Hippocampal formation (tissue), 2 donors: ENCODE measurements around the gene CARNS1.
A peak's percentile ranks its signal among the peaks of the same experiment; 100 is the strongest.

Experiments used
- DNase-seq, 2 donors: peaks; one replicate each; lab custom pipeline; 2025; lab: John Stamatoyannopoulos, UW

The CARNS1 gene

DNA sequence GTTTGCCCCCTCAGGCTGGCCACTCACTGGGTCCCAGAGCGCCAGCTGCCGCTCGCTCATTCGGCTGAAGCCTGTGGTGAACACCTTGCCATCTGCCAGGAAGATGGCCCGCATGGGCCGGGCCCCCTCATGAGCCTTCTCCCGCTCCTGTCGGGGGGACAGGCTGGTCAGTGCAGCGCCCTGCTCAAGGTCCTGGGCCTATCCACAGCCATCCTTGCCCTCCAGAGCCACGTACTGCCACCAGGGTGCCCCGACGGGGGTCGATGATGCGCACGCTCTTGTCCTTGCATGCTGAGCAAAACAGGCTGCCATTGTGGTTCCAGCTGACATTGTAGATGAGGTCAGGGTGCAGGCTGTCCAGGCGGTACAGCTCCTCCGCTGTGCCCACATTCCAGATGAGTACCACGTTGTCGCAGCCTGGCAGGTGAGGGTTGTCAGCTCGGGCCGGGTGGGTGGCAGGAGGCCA is 25.7 kb downstream of the CARNS1 start:
- no peak for DNase-seq

DNA sequence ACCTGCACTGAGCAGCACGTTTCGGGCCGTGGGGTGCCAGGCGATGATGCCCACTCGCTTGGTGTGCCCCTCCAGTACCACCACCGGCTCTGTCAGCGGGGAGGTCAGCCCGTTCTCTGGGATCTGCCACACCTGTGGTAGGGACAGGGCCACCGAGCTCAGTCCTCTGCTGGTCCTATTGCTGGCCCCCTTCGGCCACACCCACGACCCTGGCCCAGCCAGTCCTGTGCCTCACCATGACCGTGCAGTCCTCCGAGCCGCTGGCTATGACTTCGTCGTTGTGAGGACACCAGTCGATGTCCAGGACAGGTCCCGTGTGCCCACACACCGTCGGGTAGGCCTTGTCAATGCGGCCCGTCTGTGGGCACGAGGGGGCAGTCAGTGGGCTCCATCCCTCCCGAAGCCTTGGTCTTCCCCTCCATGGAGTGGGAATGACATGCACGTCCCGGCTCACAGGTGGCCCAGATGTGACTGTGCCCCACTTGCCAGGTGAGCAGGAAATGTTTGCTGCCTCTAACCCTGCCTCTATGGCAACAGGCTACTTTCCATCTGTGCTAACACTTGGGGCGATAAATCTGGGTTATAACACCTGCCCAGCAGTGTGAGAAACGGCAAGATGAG is 26.4 kb downstream of the CARNS1 start:
- DNase-seq, result no peak

DNA sequence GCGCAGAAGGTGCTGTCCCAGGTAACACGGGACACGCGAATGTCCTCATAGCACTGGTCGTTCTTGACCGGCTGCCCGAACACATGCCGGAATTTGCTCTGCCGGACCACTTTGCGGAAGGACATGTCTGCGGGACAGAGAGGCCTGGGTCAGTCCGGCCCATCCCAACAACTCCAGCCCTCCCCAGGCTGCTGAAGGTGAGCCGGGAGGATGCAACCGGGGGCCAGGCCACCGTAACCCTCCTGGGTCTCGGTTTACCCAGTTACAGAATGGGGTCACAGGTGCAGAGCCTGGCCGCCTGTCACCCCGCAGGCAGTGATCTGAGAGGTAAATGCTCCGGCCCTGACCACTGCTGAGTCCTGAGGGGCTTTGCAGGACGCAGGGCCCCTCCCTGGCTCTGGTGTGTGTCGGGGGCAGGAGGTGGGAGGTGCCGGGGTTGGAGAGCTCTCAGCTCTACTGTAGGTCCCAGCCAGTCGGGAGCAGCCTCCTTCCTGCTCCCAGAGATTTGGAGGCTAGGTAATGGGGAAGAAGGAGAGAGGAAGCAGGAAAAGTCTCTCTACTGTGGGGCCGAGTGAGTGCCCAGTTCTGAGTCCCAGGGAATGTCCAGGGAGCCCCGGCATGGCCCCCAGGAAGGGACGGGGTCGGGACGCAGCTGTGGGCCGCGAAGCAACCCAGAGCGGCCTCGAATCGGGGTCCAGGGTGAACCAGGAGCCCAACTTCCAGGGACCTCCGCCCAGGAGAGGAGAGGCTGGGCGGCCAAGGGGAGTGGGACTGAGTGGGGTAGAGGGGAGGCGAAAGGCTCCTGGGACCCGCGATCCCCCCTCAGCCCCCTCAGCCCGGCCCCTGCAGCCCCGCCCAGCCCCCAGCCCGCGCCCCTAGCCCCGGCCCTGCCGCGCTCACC is 27.3 kb downstream of the CARNS1 start:
- DNase-seq, result no peak

DNA sequence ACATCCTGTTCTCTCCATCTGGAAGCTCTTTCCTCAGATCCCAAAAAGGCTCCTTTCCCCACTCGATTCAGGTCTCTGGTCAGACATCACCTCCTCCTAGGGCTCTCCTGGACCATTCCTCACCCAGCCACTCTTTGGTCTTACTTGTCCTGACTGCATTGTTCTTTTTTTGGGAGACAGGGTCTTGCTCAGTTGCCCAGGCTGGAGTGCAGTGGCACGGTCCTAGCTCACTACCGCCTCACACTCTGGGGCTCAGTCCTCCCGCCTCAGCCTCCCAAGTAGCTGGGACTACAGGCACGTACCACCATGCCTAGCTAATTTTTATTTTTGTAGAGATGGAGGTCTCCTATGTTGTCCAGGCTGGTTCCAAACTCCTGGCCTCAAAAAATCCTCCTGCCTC is 30.0 kb downstream of the CARNS1 start:
- DNase-seq, result no peak

DNA sequence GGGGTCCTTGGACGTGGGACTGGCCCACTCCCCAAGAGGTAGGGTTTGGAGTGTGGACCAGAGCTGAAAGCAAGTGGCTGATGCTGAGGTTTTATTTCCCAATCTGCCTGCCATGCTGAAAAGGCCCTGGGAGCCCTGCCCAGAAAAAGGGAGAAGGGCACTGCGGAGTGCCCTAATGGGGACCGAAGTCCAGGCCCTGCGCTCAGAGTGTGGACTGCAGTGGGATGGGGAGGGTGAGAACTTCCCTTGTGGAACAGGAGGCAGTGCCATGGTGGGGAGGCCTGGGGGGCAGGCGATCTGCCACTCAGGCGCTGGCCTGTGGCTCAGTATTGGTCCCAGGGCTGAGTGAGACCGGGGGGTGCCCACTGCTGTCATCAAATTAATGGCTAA is 32.7 kb downstream of the CARNS1 start:
- DNase-seq, result no peak

DNA sequence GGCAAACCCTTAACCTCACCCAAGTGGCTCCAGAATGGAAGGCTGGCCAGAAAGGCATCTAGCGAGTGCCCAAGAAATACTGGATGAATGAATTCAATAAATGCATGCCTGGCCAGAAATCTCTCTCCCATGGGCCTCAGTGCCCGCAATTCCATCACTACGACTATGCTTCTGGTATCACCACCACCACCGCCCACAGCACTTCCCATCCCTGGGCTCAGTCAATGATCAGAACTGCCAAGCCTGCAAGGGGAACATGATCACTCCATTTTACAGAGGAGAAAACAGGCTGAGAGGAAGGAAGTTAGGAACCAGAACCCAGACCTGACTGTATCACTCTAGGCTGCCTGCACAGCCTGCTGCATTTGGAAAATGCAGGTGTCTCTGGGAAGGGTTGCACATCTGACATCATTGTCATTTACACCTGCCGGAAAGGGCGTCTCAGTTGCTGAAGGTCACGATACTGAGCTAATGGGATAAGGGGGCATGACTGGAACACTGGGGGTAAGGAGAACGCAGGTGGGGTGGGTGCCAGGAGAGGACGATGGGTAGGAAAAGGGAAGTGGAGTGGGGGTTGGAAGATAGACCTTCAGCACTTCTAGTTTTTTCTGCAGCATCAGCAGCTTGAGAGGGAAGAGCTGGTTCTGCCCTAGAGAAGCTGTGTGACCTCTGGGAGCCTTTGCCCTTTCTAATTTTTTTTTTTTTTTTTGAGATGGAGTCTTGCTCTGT is 33.8 kb downstream of the CARNS1 start:
- DNase-seq, result peak in 1 of 2 donors; percentile 26

DNA sequence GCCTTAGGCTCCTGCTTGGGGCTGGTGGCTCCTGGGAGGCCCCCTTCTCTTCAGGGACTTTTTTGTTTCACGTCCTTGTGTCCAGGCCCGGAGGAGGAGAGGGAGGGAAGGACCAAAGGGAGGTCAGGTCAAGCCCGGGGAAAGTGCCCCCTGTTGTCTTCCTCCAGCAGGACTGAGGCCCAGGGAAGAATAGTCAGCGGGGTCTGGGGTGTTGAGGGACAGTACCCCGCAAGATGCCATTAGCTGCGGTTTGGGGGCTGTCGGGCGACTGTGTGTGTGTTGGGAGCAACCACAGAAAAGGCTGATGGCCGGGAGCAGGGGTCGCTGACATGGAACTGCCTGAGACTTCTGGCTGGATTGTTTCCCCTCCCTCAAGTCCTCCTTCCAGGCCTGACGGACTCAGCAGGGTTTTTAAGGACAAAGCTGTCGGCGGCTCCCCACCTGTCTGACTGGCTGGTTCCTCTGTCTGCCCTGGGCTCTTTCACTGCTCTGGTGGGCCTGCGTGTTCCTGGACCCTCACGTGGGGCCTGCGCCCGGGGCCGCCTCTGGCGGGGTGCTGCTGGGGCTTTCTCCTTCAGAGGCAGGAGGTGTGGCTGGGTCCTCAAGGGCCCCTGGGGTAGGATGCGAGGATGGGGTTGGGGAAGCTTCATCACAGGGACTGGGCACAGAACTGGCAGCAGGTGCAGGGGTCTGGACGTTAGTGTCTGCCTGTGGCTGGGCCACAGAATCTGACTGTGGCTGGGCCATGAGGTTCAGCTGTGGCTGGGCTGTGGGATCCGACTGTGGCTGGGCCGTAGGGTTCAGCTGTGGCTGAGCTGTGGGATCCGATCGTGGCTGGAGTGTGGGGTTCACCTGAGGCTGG is 35.5 kb downstream of the CARNS1 start:
- no peak for DNase-seq

DNA sequence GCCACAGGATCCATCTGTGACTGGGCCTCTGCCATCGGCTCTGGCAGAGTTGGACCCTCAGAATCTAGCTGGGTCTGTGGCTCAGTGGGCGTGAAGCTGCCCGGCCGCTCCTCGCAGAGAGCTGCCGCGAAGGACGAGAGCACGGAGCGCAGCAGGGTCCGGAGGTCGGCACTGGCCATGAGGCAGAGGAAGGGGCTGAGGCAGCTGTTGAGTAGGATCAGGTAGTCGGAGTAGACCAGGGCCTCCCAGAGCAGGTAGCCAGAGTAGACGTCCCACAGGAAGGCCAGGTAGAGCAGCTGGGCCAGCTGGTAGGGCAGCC is 36.1 kb downstream of the CARNS1 start:
- no peak for DNase-seq

DNA sequence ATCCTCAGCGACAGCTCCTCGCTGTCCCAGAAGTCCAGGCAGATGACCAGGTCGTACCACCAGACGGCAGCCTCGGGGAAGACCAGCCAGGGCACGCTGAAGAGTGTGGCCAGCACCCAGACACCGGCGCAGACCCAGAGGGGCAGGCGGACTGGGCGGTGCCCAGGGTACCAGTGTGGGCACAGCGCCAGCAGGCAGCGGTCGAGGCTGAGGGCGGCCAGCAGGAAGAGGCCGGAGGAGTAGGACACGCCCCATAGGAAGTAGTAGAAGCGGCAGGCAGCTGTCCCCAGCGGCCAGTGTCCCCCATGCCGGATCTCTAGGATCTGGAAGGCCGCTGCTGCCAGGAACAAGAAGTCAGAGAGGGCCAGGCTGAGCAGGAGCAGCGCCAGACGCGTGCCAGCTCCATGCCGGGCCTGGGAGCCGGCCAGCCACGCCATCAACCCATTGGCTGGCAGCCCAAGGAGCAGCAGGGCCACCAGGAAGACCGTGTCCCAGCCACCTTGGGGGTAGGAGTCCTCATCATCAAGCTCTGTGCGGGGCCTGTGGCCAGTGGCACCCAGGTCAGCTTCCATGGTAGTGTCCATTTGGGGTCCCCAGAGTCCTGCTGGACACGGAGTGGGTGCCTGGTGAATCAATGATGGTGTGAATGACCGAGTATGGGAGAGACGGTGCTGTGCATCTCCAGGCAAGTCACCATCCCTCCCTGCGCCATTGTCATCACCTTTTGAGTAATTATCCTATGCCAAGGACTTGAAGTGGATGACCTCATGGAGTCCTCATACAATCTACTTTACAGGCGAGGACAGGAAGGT is 36.9 kb downstream of the CARNS1 start, which contains the start of gene GPR152:
Gene GPR152, minus strand, starts transcription at position 589 of the 812 bp plus-strand sequence. Its CDS starts 5 bp downstream, at position 584.
- no peak for DNase-seq

DNA sequence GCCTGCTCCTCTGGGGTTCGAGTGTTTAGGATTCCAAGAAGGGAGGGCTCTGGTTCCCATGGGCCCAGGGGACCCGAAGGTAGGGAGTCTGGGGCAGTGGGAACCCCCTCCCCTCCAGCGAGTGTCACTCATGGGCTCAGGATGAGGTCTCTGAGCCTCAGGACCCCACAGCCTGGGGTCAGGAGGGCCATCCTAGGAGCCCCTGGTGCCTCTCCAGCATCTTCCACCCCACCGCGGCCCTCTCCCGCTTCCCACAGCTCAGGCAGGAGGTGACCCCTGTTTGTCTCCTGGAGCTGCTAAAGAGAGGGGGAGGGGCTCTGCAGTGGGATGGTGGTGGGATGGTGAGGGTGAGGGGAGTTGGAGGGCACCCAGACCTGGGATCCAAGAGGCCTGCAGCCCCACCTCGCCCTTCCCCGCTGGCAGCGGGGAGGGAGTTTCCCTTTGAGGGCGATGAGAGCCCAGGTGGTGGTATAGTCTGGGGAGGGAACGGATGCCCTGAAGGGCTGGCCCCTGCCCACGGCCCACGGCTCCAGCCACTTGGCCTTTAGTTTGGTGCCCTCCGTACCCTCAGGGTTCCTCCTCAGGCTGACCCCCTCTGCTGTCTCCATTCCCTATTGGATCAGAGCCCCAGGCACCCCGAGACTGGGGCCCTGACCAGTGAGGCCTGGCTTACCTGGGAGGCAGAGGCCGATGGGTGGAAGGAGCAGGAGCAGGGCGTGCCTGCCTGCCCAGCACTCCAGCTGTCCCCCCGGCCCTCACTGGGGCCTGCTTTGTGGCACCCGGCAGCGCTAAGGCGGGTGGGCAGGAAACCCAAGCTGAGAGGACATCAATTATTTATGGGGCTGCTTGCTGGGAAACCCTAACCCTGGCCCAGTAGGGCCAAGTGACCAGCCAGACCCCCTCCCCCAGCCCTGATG is 38.6 kb downstream of the CARNS1 start:
- no peak for DNase-seq

DNA sequence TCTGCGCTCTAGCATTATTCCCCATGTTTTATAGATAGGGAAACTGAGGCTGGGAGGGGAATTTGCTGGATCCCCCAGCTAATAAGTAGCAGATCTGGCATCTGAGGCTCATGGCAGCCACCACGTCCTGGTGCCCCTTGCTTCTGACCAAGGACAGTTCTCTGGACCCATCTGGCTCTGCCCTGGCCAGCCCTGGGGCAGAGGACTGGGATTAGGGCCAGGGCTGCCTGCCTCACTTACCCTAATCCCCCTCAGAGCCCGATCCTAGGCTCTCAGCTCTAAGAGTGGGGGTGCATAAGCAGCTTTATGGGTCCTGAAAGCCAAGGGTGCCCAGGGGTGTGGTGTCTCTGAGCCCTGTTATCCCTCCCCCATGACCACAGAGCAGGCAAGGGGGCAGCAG is 39.6 kb downstream of the CARNS1 start, which contains the start of gene CABP4:
Gene CABP4, plus strand, starts transcription at position 301 of the 400 bp plus-strand sequence. Its CDS starts 70 bp downstream, at position 371.
- DNase-seq, result no peak

DNA sequence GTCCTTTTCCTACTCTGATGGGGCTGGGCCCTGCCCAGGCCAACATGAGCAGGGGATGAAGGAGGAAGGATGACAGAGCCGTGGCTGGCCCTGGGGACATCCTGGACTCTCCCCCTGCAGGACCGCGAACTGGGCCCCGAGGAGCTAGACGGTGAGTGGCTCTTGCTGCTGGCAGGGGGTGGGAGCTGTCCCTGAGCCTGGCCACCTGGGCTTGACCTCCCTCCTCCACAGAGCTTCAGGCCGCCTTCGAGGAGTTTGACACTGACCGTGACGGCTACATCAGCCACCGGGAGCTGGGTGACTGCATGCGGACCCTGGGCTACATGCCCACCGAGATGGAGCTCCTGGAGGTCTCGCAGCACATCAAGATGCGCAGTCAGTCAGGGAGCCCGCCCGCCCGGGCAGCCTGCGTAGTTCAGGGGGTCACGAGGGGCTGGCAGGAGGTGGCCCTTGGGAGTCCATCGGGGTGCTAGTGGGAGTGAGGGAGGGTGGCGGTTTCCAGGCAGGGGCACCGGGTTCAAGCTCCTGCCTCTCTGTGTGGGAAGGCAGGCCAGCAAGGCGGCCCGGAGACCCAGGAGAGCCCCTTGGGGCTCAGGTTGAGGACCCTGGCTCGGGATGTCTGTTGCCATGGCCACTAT is 40.7 kb downstream of the CARNS1 start:
- DNase-seq, result no peak

DNA sequence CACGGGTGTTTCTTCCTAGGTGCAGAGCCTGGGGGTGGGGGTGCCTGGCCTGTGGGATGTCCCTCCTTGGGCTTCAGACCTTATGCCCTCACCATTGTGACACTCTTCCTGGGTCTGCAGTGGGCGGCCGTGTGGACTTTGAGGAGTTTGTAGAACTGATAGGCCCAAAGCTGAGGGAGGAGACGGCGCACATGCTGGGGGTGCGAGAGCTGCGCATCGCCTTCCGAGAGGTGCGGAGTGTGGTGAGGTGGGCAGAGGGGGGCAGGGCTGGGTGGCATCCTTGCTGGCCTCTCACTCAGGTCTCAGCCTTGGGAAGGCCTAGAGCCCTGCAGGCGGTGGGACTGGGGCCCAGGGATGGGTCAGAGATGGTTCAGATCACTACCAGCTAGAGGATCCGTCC is 42.0 kb downstream of the CARNS1 start:
- DNase-seq, result no peak

DNA sequence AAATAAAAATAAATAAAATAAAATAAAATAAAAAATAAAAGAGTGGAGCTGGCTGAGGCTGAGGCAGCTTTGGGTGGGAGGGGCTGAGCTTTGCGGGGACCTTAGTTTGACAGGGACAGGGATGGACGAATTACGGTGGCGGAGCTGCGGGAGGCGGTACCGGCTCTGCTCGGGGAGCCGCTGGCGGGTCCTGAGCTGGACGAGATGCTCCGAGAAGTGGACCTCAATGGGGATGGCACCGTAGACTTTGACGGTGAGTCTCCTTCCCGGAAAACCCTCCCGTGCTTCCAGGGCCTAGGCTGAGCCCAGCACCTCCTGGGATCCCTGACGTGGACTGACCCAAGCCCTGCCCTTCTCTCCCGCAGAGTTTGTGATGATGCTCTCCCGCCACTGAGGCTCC is 42.8 kb downstream of the CARNS1 start:
- no peak for DNase-seq

DNA sequence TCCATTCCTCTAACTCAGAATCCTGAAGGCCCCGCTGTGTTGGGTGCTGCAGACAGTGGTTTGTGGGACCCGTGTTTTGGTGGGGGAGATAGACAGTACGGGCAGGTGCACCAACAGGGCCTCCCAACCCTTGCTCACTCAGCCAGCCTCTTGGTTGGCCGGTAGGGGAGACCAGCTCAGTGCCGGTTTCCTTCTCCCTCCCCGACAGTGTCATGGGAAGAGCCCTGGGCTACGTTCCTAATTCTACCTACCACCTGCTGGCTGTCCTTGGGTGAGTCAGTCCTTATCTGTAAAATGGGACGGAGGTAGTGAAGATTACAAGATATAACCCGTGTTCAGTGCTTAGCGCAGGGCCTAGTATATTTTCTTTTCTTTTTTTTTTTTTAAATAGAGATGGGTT is 47.7 kb downstream of the CARNS1 start:
- no peak for DNase-seq

DNA sequence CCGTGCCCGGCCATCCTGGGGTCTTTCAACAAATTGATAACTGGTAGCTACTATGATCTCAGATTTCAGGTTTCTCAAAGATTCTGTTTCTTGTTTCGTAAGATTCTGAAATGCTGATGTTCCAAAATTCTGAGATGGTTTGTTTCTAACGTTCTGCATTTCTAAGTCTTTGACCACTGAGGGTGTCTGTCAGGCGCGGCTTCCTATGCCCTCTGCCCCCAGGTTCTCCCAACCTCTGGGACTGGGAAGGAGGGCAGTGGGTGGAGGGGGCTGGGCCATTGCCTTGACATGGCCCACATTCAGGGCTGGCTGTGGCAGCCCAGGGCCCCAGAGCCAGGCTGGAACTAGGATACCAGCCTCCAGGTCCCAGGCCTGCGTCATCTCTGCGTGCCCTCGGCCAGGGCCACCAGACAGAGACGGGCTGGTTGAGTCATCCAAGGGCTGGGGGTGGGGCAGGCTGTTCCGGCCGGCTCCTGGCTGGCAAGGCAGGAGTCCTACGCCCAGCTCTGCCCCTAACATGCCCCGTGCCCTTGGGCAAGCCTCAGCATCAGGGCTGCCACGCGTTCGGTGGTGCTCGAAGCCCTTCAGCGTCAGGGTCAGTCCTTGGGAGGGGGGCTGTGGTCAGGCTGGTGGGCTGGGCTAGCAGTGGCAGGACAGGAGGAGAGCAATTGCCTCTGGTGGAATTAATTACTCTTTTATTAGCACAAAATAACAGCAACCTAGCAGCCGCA is 48.4 kb downstream of the CARNS1 start:
- DNase-seq, result no peak

DNA sequence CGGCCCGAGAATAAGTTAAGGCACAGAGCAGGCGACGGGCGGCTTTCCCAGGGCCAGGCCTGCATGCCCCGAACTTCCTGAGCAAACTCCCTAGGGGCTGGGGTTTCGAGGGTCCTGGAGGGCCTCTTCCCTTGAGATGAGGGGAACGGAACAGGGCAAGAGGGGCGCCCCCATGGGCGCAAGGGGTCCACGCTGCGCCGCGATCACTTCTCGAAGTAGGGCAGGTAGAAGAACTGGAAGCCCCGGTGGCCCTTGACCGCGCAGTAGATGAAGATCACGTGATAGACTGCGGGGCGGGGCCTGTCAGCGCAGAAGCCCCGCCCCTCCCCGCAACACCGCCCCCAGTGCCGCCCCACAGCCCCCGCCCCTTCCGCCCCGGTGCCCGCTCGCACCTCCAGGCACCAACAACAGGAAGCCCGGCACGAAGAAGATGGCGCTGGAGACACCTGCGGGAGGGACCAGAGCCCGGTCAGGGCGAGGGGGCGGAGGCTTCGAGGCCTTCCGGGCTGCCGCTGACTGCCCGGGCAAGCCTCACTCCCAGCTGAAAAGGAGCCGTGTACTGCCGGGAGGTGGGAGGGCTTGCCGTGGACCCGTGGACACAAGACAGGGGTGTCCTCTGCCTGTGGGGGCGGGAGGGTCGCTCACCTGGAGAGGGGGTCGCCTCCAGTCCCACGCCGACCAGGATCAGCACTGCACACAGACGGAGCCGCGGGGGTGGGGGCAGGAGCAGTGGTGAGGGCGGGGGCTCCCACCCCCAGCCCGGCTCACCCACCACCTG is 49.1 kb downstream of the CARNS1 start:
- peak; percentile 56 to 76 for DNase-seq

DNA sequence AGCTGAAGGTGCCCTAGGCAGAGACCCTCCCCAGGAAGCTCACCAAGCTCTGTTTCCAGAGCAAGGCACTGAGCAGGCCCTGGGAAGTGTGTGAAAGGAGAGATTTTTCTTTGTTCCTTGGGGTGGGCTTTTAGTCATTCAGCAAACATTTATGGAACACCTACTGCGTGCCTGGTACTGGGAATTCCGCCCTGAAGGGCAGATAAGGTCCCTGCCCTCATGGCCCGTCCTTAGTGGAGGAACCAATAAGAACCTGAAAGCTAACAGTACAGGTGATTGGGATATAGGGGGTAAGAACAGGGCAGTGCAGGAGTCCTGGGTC is 49.7 kb downstream of the CARNS1 start:
- DNase-seq, result no peak
